K562 (cell line): ENCODE data around the gene MRPL55. TPM values are rescaled to one million over a fixed set of nuclear protein-coding genes. Genes with fewer than 3 reads are reported as not detected.

ENCODE experiments used
- MIER1 ChIP-seq: fragments of 450-650 bp; IDR thresholded peaks from 2 replicates; pipeline ENCODE4 v1.6.1; 2016; ENCODE audit warnings: antibody characterized with exemption, mild to moderate bottlenecking, low read depth
- polyA plus RNA-seq, 8 experiments: library from polyadenylated mRNA; depleted of rRNA in 4 of 8; stranded (reverse) in 5 of 8; unstranded in 3 of 8; fragments of >200 nt; fragmentation: Nextera tagmentation in 2 of 8; fragmentation: Illumina TruSeq in 1 of 8; extraction: Ambion mirVana in 2 of 8; extraction: Trizol in 1 of 8; gene quantifications; 2 replicates each; pipeline versions ENCODE4 v1.2.1 to v1.2.3, GENCODE V29; 2011 to 2014; ENCODE audit warnings: inconsistent platforms in 1 of 8, missing spikeins in 1 of 8
- total RNA-seq, 7 experiments: library from RNA; depleted of rRNA in 6 of 7; stranded (reverse); fragments of >200 nt in 6 of 7; fragmentation: Illumina TruSeq in 2 of 7; extraction: Trizol in 2 of 7; gene quantifications; 2 replicates each; pipeline versions ENCODE4 v1.2.1 to v1.2.3, GENCODE V29; 2011 to 2021; ENCODE audit warnings: low replicate concordance in 1 of 7
- TF ChIP-seq, protein P1 (sequence below): sonication (generic); formaldehyde crosslinking; IDR thresholded peaks from 2 replicates; pipeline ENCODE4 v1.8.1; 2023; ENCODE audit warnings: mild to moderate bottlenecking, missing genetic modification reagents
- TF ChIP-seq, protein P2 (sequence below): fragments of 450-650 bp; IDR thresholded peaks from 2 replicates; pipeline ENCODE4 v1.6.1; 2016
- TF ChIP-seq, protein P3 (sequence below): fragments of 200-800 bp; sonication (Bioruptor generic); IDR thresholded peaks from 2 replicates; pipeline ENCODE4 v1.6.1; 2016; ENCODE audit warnings: missing genetic modification characterization, missing compliant biosample characterization
- TF ChIP-seq, protein P4 (sequence below): IDR thresholded peaks from 3 replicates; pipeline ENCODE4 v1.6.1; 2011; ENCODE audit warnings: borderline replicate concordance, mild to moderate bottlenecking; ENCODE audit not compliant: insufficient read length, insufficient read depth

Gene MRPL55
- total and polyA plus RNA-seq, 9 of the 15 experiments (the other 6 are each of a cell fraction or from before 2014, with no cell fraction given), result 34.9 to 228 (median 81.0) TPM

DNA sequence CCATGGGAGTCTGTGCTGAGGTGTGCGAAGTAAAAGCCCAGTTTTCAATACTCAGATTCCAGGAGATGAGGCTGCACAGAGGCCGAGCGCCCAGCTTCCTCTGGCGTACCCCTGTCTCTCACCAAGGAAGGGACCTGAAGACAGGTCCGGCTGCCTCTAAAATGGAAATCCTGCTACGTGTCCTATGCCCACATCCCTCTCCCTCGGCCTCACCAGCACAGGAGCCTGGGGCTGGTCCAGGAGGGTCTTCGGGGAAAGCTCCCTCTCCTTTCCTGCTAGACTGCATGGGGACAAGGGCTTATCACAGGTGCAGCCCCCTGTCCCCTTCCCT, 392 bp downstream of the MRPL55 start (continued):
- TF ChIP-seq, protein P1, sequence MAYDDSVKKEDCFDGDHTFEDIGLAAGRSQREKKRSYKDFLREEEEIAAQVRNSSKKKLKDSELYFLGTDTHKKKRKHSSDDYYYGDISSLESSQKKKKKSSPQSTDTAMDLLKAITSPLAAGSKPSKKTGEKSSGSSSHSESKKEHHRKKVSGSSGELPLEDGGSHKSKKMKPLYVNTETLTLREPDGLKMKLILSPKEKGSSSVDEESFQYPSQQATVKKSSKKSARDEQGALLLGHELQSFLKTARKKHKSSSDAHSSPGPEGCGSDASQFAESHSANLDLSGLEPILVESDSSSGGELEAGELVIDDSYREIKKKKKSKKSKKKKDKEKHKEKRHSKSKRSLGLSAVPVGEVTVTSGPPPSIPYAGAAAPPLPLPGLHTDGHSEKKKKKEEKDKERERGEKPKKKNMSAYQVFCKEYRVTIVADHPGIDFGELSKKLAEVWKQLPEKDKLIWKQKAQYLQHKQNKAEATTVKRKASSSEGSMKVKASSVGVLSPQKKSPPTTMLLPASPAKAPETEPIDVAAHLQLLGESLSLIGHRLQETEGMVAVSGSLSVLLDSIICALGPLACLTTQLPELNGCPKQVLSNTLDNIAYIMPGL, result no peak
- TF ChIP-seq, protein P2, sequence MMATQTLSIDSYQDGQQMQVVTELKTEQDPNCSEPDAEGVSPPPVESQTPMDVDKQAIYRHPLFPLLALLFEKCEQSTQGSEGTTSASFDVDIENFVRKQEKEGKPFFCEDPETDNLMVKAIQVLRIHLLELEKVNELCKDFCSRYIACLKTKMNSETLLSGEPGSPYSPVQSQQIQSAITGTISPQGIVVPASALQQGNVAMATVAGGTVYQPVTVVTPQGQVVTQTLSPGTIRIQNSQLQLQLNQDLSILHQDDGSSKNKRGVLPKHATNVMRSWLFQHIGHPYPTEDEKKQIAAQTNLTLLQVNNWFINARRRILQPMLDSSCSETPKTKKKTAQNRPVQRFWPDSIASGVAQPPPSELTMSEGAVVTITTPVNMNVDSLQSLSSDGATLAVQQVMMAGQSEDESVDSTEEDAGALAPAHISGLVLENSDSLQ, result no peak
- TF ChIP-seq MIER1, result no peak
- TF ChIP-seq, protein P3, sequence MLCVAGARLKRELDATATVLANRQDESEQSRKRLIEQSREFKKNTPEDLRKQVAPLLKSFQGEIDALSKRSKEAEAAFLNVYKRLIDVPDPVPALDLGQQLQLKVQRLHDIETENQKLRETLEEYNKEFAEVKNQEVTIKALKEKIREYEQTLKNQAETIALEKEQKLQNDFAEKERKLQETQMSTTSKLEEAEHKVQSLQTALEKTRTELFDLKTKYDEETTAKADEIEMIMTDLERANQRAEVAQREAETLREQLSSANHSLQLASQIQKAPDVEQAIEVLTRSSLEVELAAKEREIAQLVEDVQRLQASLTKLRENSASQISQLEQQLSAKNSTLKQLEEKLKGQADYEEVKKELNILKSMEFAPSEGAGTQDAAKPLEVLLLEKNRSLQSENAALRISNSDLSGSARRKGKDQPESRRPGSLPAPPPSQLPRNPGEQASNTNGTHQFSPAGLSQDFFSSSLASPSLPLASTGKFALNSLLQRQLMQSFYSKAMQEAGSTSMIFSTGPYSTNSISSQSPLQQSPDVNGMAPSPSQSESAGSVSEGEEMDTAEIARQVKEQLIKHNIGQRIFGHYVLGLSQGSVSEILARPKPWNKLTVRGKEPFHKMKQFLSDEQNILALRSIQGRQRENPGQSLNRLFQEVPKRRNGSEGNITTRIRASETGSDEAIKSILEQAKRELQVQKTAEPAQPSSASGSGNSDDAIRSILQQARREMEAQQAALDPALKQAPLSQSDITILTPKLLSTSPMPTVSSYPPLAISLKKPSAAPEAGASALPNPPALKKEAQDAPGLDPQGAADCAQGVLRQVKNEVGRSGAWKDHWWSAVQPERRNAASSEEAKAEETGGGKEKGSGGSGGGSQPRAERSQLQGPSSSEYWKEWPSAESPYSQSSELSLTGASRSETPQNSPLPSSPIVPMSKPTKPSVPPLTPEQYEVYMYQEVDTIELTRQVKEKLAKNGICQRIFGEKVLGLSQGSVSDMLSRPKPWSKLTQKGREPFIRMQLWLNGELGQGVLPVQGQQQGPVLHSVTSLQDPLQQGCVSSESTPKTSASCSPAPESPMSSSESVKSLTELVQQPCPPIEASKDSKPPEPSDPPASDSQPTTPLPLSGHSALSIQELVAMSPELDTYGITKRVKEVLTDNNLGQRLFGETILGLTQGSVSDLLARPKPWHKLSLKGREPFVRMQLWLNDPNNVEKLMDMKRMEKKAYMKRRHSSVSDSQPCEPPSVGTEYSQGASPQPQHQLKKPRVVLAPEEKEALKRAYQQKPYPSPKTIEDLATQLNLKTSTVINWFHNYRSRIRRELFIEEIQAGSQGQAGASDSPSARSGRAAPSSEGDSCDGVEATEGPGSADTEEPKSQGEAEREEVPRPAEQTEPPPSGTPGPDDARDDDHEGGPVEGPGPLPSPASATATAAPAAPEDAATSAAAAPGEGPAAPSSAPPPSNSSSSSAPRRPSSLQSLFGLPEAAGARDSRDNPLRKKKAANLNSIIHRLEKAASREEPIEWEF (CRISPR knock-in tag), result no peak
- TF ChIP-seq, protein P4, sequence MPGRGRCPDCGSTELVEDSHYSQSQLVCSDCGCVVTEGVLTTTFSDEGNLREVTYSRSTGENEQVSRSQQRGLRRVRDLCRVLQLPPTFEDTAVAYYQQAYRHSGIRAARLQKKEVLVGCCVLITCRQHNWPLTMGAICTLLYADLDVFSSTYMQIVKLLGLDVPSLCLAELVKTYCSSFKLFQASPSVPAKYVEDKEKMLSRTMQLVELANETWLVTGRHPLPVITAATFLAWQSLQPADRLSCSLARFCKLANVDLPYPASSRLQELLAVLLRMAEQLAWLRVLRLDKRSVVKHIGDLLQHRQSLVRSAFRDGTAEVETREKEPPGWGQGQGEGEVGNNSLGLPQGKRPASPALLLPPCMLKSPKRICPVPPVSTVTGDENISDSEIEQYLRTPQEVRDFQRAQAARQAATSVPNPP, result no peak
